ENCODE measurements around the gene TOR1AIP2. TPM values are rescaled to one million over a fixed set of nuclear protein-coding genes. Genes with fewer than 3 reads are reported as not detected.

Gene TOR1AIP2
- total and polyA plus RNA-seq, 2 of the 8 experiments (the other 6 are each of a cell fraction or from before 2014, with no cell fraction given) = 12.1 to 75.2 TPM

- TF ChIP-seq, protein P1, sequence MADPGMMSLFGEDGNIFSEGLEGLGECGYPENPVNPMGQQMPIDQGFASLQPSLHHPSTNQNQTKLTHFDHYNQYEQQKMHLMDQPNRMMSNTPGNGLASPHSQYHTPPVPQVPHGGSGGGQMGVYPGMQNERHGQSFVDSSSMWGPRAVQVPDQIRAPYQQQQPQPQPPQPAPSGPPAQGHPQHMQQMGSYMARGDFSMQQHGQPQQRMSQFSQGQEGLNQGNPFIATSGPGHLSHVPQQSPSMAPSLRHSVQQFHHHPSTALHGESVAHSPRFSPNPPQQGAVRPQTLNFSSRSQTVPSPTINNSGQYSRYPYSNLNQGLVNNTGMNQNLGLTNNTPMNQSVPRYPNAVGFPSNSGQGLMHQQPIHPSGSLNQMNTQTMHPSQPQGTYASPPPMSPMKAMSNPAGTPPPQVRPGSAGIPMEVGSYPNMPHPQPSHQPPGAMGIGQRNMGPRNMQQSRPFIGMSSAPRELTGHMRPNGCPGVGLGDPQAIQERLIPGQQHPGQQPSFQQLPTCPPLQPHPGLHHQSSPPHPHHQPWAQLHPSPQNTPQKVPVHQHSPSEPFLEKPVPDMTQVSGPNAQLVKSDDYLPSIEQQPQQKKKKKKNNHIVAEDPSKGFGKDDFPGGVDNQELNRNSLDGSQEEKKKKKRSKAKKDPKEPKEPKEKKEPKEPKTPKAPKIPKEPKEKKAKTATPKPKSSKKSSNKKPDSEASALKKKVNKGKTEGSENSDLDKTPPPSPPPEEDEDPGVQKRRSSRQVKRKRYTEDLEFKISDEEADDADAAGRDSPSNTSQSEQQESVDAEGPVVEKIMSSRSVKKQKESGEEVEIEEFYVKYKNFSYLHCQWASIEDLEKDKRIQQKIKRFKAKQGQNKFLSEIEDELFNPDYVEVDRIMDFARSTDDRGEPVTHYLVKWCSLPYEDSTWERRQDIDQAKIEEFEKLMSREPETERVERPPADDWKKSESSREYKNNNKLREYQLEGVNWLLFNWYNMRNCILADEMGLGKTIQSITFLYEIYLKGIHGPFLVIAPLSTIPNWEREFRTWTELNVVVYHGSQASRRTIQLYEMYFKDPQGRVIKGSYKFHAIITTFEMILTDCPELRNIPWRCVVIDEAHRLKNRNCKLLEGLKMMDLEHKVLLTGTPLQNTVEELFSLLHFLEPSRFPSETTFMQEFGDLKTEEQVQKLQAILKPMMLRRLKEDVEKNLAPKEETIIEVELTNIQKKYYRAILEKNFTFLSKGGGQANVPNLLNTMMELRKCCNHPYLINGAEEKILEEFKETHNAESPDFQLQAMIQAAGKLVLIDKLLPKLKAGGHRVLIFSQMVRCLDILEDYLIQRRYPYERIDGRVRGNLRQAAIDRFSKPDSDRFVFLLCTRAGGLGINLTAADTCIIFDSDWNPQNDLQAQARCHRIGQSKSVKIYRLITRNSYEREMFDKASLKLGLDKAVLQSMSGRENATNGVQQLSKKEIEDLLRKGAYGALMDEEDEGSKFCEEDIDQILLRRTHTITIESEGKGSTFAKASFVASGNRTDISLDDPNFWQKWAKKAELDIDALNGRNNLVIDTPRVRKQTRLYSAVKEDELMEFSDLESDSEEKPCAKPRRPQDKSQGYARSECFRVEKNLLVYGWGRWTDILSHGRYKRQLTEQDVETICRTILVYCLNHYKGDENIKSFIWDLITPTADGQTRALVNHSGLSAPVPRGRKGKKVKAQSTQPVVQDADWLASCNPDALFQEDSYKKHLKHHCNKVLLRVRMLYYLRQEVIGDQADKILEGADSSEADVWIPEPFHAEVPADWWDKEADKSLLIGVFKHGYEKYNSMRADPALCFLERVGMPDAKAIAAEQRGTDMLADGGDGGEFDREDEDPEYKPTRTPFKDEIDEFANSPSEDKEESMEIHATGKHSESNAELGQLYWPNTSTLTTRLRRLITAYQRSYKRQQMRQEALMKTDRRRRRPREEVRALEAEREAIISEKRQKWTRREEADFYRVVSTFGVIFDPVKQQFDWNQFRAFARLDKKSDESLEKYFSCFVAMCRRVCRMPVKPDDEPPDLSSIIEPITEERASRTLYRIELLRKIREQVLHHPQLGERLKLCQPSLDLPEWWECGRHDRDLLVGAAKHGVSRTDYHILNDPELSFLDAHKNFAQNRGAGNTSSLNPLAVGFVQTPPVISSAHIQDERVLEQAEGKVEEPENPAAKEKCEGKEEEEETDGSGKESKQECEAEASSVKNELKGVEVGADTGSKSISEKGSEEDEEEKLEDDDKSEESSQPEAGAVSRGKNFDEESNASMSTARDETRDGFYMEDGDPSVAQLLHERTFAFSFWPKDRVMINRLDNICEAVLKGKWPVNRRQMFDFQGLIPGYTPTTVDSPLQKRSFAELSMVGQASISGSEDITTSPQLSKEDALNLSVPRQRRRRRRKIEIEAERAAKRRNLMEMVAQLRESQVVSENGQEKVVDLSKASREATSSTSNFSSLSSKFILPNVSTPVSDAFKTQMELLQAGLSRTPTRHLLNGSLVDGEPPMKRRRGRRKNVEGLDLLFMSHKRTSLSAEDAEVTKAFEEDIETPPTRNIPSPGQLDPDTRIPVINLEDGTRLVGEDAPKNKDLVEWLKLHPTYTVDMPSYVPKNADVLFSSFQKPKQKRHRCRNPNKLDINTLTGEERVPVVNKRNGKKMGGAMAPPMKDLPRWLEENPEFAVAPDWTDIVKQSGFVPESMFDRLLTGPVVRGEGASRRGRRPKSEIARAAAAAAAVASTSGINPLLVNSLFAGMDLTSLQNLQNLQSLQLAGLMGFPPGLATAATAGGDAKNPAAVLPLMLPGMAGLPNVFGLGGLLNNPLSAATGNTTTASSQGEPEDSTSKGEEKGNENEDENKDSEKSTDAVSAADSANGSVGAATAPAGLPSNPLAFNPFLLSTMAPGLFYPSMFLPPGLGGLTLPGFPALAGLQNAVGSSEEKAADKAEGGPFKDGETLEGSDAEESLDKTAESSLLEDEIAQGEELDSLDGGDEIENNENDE (IDR thresholded peaks at IDR 0.05; ENCODE audit: insufficient replicate concordance, low read length) = no peak
- TF ChIP-seq EP300 (IDR thresholded peaks at IDR 0.05; ENCODE audit: borderline replicate concordance in 1 of 2, low read depth in 2 of 2, low read length in 2 of 2) = no peak
- TF ChIP-seq ATF2 (IDR thresholded peaks at IDR 0.05; ENCODE audit: low read length) = no peak
- TF ChIP-seq KDM4A (IDR thresholded peaks at IDR 0.05; ENCODE audit: low read depth, low read length, severe bottlenecking) = no peak
- no peak for TF ChIP-seq SP1 (IDR thresholded peaks at IDR 0.05; ENCODE audit: low read depth, low read length)
- TF ChIP-seq SP4 (IDR thresholded peaks at IDR 0.05; ENCODE audit: low read length) = no peak
- TF ChIP-seq USF2 (IDR thresholded peaks at IDR 0.05; ENCODE audit: low read length) = no peak
- TF ChIP-seq MAFK (IDR thresholded peaks at IDR 0.05; ENCODE audit: low read depth, low read length) = no peak
- no peak for TF ChIP-seq CEBPB (IDR thresholded peaks at IDR 0.05; ENCODE audit: low read depth, low read length)
Measured at GRCh38 chr1:179803918-179804317, 73.7 kb downstream of the TOR1AIP2 start (continued).

All from H1 (cell line).